Mesenchymal stem cell (in vitro differentiated cells and primary cell): Measurements from ENCODE around the gene OPA1.

Source experiments
- DNase-seq: peaks from one replicate; pipeline ENCODE4 v3.0.0-alpha.2; 2013
- H2AFZ ChIP-seq: one replicate; pipeline ENCODE4 v1.6.1; 2013; ENCODE audit warnings: low read depth, mild to moderate bottlenecking, control low read depth, inconsistent platforms, low read length, moderate library complexity
- H2AK5ac ChIP-seq: 2 replicates; pipeline ENCODE4 v1.6.1; 2013; ENCODE audit warnings: low read length, moderate library complexity, mild to moderate bottlenecking, inconsistent platforms; ENCODE audit not compliant: severe bottlenecking
- H2BK120ac ChIP-seq: one replicate; pipeline ENCODE4 v1.6.1; 2013; ENCODE audit warnings: low read depth, mild to moderate bottlenecking, inconsistent platforms, low read length, moderate library complexity
- H2BK12ac ChIP-seq, 2 experiments: one replicate each; pipeline ENCODE4 v1.6.1; 2013; ENCODE audit warnings: inconsistent platforms in 2 of 2, low read length in 2 of 2, mild to moderate bottlenecking in 2 of 2, moderate library complexity in 2 of 2, control low read depth in 1 of 2
- H2BK15ac ChIP-seq: one replicate; pipeline ENCODE4 v1.6.1; 2013; ENCODE audit warnings: mild to moderate bottlenecking, low read depth, inconsistent platforms; ENCODE audit not compliant: poor library complexity, severe bottlenecking
- H2BK5ac ChIP-seq: 2 replicates; pipeline ENCODE4 v1.6.1; 2013; ENCODE audit warnings: low read depth, mild to moderate bottlenecking, low read length, control low read depth, inconsistent platforms; ENCODE audit not compliant: poor library complexity, severe bottlenecking
- H3K14ac ChIP-seq, 2 experiments: one replicate each; pipeline ENCODE4 v1.6.1; 2013; ENCODE audit warnings: inconsistent platforms in 2 of 2, low read length in 2 of 2, control low read depth in 1 of 2, mild to moderate bottlenecking in 1 of 2, moderate library complexity in 1 of 2
- H3K18ac ChIP-seq, 2 experiments: one replicate each; pipeline ENCODE4 v1.6.1; 2013; ENCODE audit warnings: inconsistent platforms in 2 of 2, low read length in 2 of 2, control low read depth in 1 of 2, low read depth in 1 of 2, mild to moderate bottlenecking in 1 of 2
- H3K23ac ChIP-seq, 2 experiments: one replicate each; pipeline ENCODE4 v1.6.1; 2013; ENCODE audit warnings: inconsistent platforms in 2 of 2, low read length in 2 of 2, mild to moderate bottlenecking in 2 of 2, moderate library complexity in 2 of 2, control low read depth in 1 of 2
- H3K27ac ChIP-seq: 2 replicates; pipeline ENCODE4 v1.5.1; 2013; ENCODE audit warnings: mild to moderate bottlenecking, moderate library complexity, low read length, control low read depth, inconsistent platforms; ENCODE audit not compliant: poor library complexity, severe bottlenecking
- H3K27me3 ChIP-seq, 2 experiments: 2 replicates each; pipeline versions ENCODE4 v1.6.1 to v1.7.0; 2013; ENCODE audit warnings: low read length in 2 of 2, mild to moderate bottlenecking in 2 of 2, moderate library complexity in 2 of 2, control low read depth in 1 of 2, inconsistent platforms in 1 of 2; ENCODE audit not compliant: control insufficient read depth in 1 of 2, insufficient read depth in 1 of 2
- H3K36me3 ChIP-seq, 2 experiments: 2 replicates each; pipeline versions ENCODE4 v1.6.1 to v1.7.0; 2013; ENCODE audit warnings: low read length in 2 of 2, control low read depth in 1 of 2, inconsistent platforms in 1 of 2, low read depth in 1 of 2, mild to moderate bottlenecking in 1 of 2; ENCODE audit not compliant: insufficient read depth in 2 of 2, control insufficient read depth in 1 of 2
- H3K4ac ChIP-seq, 2 experiments: one replicate each; pipeline ENCODE4 v1.6.1; 2013; ENCODE audit warnings: inconsistent platforms in 2 of 2, low read length in 2 of 2, mild to moderate bottlenecking in 2 of 2, moderate library complexity in 2 of 2, control low read depth in 1 of 2, low read depth in 1 of 2
- H3K4me1 ChIP-seq: 2 replicates; pipeline ENCODE4 v1.6.1; 2013; ENCODE audit warnings: low read depth, low read length, control low read depth; ENCODE audit not compliant: control insufficient read depth, insufficient read depth
- H3K4me2 ChIP-seq: 2 replicates; pipeline ENCODE4 v1.6.1; 2013; ENCODE audit warnings: low read length, mild to moderate bottlenecking, inconsistent platforms; ENCODE audit not compliant: poor library complexity, severe bottlenecking
- H3K4me3 ChIP-seq, 2 experiments: 2 replicates each; pipeline versions ENCODE4 v1.5.1 to v1.7.0; 2013; ENCODE audit warnings: low read length in 2 of 2, mild to moderate bottlenecking in 2 of 2, control low read depth in 1 of 2, low read depth in 1 of 2; ENCODE audit not compliant: insufficient read depth in 1 of 2
- H3K79me1 ChIP-seq: replicated peaks from 2 replicates; pipeline ENCODE4 v1.6.1; 2013; ENCODE audit warnings: mild to moderate bottlenecking, control low read depth, low read length, inconsistent platforms; ENCODE audit not compliant: poor library complexity, severe bottlenecking
- H3K9ac ChIP-seq: 2 replicates; pipeline ENCODE4 v1.7.0; 2013; ENCODE audit warnings: mild to moderate bottlenecking, low read length, moderate library complexity
- H3K9me3 ChIP-seq: 2 replicates; pipeline ENCODE4 v1.7.0; 2013; ENCODE audit warnings: mild to moderate bottlenecking, low read length; ENCODE audit not compliant: control insufficient read depth
- H4K8ac ChIP-seq: one replicate; pipeline ENCODE4 v1.6.1; 2013; ENCODE audit warnings: inconsistent platforms, mild to moderate bottlenecking, low read length, moderate library complexity
- H4K91ac ChIP-seq: one replicate; pipeline ENCODE4 v1.6.1; 2013; ENCODE audit warnings: mild to moderate bottlenecking, low read length, inconsistent platforms
- WGBS: methylation state at CpG from one replicate; pipeline ENCODE4 v1.1.7; 2013; ENCODE audit warnings: mixed read lengths; 5-methylcytosine and 5-hydroxymethylcytosine counted together

The OPA1 gene

GRCh38 chr3:193630005-193630404 lies 37.0 kb downstream of the OPA1 start:
- Histone ChIP-seq H2BK12ac (no peak overlapping the region), H4K8ac (no peak overlapping the region), H2BK5ac (no peak overlapping the region), H3K4me2 (no peak overlapping the region), H2AK5ac (no peak overlapping the region), H3K23ac (no peak overlapping the region), H3K18ac (no peak overlapping the region), H3K9ac (no peak overlapping the region), H2AFZ (no peak overlapping the region), H2BK120ac (no peak overlapping the region), H3K27me3 (no peaks in the 10 kb centered on the region), H3K79me1 (peaks cover 5% of the 10 kb centered on the region), H3K14ac (no peak overlapping the region), H2BK15ac (no peak overlapping the region), H3K27ac (no peak overlapping the region), H3K4ac (no peak overlapping the region), H3K4me3 (no peak overlapping the region), H4K91ac (no peak overlapping the region), H3K9me3 (no peaks in the 10 kb centered on the region), H3K4me1 (no peaks in the 10 kb centered on the region), H3K36me3 (peaks cover 3 to 48% of the 10 kb centered on the region in 2 experiments)
- WGBS, result 23% methylated on average over 2 of the region's 3 CpGs
- DNase-seq, result peak; percentile 34

GRCh38 chr3:193637831-193638230 lies 44.8 kb downstream of the OPA1 start:
- Histone ChIP-seq H3K14ac (no peak overlapping the region), H2AFZ (no peak overlapping the region), H4K8ac (no peak overlapping the region), H3K79me1 (peaks cover 9% of the 10 kb centered on the region), H4K91ac (no peak overlapping the region), H3K4me1 (no peaks in the 10 kb centered on the region), H3K9me3 (no peaks in the 10 kb centered on the region), H3K23ac (no peak overlapping the region), H2BK5ac (no peak overlapping the region), H2BK15ac (no peak overlapping the region), H3K36me3 (peaks cover 0 to 67% of the 10 kb centered on the region in 2 experiments), H3K27me3 (no peaks in the 10 kb centered on the region), H2AK5ac (no peak overlapping the region), H3K4me2 (no peak overlapping the region), H3K4ac (no peak overlapping the region), H3K4me3 (no peak overlapping the region), H3K18ac (no peak overlapping the region), H3K9ac (no peak overlapping the region), H3K27ac (no peak overlapping the region), H2BK12ac (no peak overlapping the region), H2BK120ac (no peak overlapping the region)
- DNase-seq, result peak; percentile 41
- WGBS, result 97% methylated on average over 3 of the region's 3 CpGs

GRCh38 chr3:193638833-193639232 lies 45.8 kb downstream of the OPA1 start:
- no peak overlapping the region for H3K23ac ChIP-seq
- no peak overlapping the region for H3K4me3 ChIP-seq
- H3K4me1 ChIP-seq, result no peaks in the 10 kb centered on the region
- no peak overlapping the region for H3K9ac ChIP-seq
- H4K91ac ChIP-seq, result no peak overlapping the region
- H2BK15ac ChIP-seq, result no peak overlapping the region
- H2AFZ ChIP-seq, result no peak overlapping the region
- H3K27ac ChIP-seq, result no peak overlapping the region
- no peak overlapping the region for H2AK5ac ChIP-seq
- no peak overlapping the region for H3K4ac ChIP-seq
- H4K8ac ChIP-seq, result no peak overlapping the region
- no peaks in the 10 kb centered on the region for H3K27me3 ChIP-seq
- H3K4me2 ChIP-seq, result no peak overlapping the region
- no peak for DNase-seq
- H3K18ac ChIP-seq, result no peak overlapping the region
- no peaks in the 10 kb centered on the region for H3K9me3 ChIP-seq
- H3K79me1 ChIP-seq, result peaks cover 7% of the 10 kb centered on the region
- no peak overlapping the region for H2BK12ac ChIP-seq
- peaks cover 0 to 74% of the 10 kb centered on the region in 2 experiments for H3K36me3 ChIP-seq
- no peak overlapping the region for H2BK5ac ChIP-seq
- H2BK120ac ChIP-seq, result no peak overlapping the region
- no peak overlapping the region for H3K14ac ChIP-seq
- whole genome bisulfite sequencing, result 98% methylated on average over 3 of the region's 3 CpGs

- Histone ChIP-seq H2BK120ac (no peak overlapping the region), H3K27me3 (no peaks in the 10 kb centered on the region), H3K23ac (no peak overlapping the region), H2BK12ac (no peak overlapping the region), H3K4me1 (no peaks in the 10 kb centered on the region), H2BK5ac (no peak overlapping the region), H2AK5ac (no peak overlapping the region), H3K14ac (no peak overlapping the region), H3K36me3 (peaks cover 0 to 87% of the 10 kb centered on the region in 2 experiments), H3K4ac (no peak overlapping the region), H3K9me3 (no peaks in the 10 kb centered on the region), H3K4me2 (no peak overlapping the region), H3K27ac (no peak overlapping the region), H4K8ac (no peak overlapping the region), H3K9ac (no peak overlapping the region), H3K79me1 (peaks cover 7% of the 10 kb centered on the region), H2BK15ac (no peak overlapping the region), H4K91ac (no peak overlapping the region), H2AFZ (no peak overlapping the region), H3K4me3 (no peak overlapping the region), H3K18ac (no peak overlapping the region)
- WGBS, result 96% methylated on average over 5 of the region's 5 CpGs
- no peak for DNase-seq
These were observed 47.2 kb downstream of the OPA1 start for GRCh38 chr3:193640165-193640715.
